ENCODE results near the gene LRRC17.

DNA sequence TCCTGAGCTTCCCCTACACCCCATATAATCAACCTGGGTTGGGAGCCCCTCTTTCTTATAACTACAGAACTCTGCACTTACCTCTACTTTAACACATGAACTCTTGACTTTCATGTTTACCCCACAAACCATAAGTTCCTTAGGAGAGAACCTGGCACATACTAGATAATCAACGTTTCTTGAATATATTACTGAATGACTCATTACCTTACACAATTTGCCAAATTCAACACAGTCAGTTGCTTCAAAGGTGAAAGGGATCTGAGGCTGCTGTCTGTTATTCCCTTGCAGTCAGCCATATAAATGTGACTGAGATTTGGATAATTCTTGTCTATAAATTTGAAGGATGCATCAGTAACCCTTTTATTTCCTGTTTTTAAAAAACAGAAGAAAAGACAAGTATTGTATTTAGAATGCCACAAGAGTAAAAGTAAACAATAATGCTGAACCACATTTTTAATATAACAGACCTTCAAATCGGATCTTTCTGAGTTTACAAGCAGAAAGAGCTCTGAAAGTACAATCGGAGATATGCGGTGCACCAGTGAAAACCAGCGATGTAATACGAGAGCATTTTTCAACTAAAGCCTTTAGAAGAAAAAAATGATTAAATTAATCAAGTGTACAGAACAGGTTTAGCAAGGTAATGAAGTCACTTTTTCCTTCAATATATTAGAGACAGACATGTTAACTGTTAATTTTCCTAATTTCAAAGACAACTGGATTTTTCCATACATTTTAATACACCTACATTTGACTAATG is 29.5 kb upstream of the LRRC17 start:
- TF ChIP-seq POLR2A (IDR thresholded peaks at IDR 0.05) (no peak), CTCF (IDR thresholded peaks at IDR 0.05) (no peak), POLR2AphosphoS5 (IDR thresholded peaks at IDR 0.05) (no peak)

All from prostate gland (tissue), 2 donors.